Endometrium (tissue), 2 donors: ENCODE measurements around the gene OR5M10.
"Not testable (repeated sequence)": the region's sequence is repeated elsewhere in the genome, so short reads cannot be mapped to it uniquely, and the experiment has no call there.

Experiments used
- FAIRE-seq: peaks from 2 replicates; lab custom pipeline; 2012; peaks lifted over from hg19 to GRCh38; lab: Jason Lieb, UNC
- donor health status: control.
- donor health status: control.

Gene OR5M10

GRCh38 chr11:56577621-56578020, at the start of gene OR5M10:
OR5M10 (minus strand) TSS chr11:56577721; CDS start chr11:56577721, 0 bp downstream.
- FAIRE-seq, result no peak

GRCh38 chr11:56625946-56626345, 48.4 kb upstream of the OR5M10 start:
- no peak for FAIRE-seq

- no peak for FAIRE-seq
These were observed 47.2 kb upstream of the OR5M10 start for GRCh38 chr11:56624661-56625110.

DNA sequence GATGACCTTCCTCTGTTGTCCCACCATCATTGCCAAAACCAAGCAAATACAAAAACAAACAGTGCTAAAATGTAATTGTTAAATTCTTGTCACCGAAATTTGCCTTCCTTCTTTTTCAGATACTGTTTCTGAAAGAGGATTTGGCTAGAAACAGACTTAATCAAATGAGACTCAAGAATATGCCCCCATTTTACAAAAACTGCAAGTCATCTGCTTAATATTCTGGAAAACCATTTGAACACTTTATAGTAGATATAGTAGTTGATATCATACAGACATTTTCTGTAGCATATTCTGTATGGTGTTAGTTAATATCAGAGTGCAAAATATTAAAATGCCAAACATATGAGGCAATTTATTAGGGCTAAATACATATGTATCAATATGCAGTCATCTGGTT, 33.7 kb upstream of the OR5M10 start:
- no peak for FAIRE-seq

GRCh38 chr11:56592088-56592717, 14.7 kb upstream of the OR5M10 start:
- FAIRE-seq, result not testable (repeated sequence)

DNA sequence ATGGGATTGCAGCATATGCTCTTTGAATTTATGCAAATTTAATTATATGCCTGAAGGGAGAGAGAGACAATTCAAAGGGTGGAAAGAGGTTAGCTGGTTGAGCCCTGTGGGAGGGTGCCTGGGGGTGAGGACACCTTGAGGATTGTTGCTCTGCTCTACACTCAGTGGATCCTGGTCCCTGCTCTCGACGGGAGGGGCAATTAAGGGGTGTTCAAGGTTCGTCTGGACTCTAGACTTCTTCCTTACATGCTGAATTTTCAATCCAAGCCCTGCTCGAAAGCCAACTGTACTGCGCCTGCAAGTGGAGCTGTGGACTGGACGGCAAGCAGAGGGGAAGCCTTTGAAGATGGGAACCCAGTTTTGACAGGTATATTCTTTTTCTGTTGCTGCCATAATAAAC, 18.9 kb downstream of the OR5M10 start:
- FAIRE-seq, result no peak

DNA sequence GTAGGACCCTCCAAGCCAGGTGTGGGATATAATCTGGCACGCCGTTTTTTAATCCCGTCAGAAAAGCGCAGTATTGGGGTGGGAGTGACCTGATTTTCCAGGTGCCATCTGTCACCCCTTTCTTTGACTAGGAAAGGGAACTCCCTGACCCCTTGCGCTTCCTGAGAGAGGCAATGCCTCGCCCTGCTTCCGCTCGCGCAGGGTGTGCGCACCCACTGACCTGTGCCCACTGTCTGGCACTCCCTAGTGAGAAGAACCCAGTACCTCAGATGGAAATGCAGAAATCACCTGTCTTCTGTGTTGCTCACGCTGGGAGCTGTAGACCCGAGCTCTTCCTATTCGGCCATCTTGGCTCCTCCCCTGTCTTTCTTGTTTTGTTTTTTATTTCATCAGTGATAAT, 22.8 kb downstream of the OR5M10 start:
- not testable (repeated sequence) for FAIRE-seq

DNA sequence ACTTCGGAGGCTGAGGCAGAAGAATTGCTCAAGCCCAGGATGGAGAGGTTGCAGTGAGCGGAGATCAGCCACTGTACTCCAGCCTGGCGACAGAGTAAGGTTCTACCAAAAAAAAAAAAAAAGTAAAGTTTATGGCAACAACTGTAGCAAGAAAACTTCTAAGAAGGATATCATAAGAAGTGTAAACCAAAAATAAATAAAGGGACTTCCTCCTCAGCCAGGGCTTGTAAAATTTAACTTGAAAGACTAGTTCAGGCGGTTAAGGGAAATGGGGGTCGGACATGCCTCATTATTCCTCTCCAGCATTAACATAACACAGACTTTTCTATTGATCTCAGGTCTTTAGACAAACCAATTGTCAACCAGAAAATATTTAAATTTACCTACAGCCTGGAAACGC, 32.0 kb downstream of the OR5M10 start:
- no peak for FAIRE-seq

DNA sequence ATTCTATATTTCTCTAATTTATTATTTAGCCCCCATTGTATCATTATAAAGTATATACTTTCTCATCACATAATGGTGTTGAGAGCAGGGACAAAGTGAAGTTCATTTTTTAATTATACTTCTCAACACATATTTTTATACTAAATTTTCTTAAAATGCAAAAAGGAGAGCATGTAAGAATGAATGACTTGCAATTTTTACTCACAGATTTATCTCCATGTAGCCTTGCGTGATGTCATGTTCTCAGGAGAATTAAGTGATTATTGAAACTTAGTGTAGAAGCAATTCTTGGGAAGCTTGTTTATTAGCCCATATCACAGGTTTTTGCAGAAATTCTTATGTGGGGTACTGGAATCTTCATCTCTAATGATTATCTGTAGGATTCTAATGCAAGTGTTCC, 33.8 kb downstream of the OR5M10 start:
- FAIRE-seq, result no peak

DNA sequence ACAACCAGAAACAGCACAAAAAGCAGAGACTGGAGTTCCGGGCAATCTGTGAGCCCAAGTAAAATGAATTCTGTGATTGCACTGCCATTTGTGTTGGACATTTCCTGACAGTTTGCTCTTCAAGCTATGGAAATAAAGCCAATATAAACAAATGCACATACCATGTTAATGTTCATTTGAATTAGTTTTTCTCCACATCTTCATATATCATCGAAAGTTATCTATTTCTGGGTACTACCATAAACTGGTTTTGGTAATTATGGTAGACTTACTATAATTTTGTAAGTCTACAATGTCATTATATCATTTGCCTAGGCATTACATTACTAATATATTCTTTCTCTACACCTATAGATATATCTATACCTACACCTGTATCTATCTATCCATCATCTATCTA, 34.4 kb downstream of the OR5M10 start, which contains the start of gene OR5M11:
TSS of gene OR5M11 (minus strand) at position 101 of the 400 bp plus-strand sequence. CDS start at position 101, 0 bp downstream.
- no peak for FAIRE-seq

DNA sequence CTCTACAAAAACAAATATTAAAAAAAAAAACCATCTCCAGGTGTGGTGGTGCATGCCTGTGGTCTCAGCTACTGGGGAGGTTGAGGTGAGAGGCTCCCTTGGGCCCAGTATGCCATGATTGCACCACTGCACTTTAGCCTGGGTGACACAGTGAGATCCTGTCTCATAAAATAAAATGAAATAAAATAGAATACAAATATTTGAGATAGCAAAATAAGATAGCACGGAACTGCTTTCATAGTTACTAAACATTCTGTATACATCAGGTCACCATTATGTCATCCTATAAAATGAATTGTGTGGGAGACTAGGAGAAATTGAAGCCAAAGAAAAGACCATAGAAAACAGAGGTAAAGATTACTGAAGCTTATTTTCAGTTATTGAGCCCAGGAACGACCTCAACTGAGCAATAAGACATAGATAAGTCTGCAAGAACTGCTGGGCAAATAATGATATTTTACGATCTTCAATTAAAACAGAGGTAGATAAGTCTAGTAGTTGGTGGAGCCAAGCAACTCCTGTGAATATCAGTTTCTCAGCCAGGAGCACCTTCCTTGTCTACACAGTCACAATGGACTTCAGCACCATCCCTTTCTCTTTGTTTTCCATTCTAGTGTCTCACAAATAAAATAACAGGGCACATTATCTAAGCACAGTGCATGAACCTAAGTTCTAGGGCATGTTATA, 44.3 kb downstream of the OR5M10 start:
- FAIRE-seq, result no peak

DNA sequence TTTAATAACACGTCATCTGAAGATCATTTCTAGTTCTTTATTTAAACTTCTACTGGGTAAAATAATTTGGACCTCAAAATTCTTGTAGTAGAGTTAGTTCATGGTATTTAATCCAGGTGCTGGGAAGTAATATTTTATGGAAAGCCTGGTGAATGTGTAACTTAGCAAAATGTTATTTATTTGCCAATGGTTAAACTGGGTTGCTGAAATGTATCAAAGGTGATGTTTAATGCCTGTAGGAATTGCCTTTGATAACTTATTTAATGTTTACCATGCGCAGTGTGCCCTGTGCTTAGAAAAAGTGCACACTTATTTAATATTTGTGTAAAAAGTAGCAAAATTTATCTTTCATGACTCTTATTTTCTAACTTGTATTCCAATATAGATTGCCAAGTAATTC, 45.7 kb downstream of the OR5M10 start:
- no peak for FAIRE-seq
